Activated CD4-positive, alpha-beta T cell treated with anti-CD3 and anti-CD28 coated beads, Interleukin-2, amount 50 U/mL, for 4 hours (primary cell): ENCODE data around the gene ZNF324.
"Not testable (repeated sequence)": the region's sequence is repeated elsewhere in the genome, so short reads cannot be mapped to it uniquely, and the experiment has no call there.

Experiments
- DNase-seq, 2 experiments: peaks; one replicate each; pipeline ENCODE4 v3.0.0-alpha.2; 2020

ZNF324 gene

DNA sequence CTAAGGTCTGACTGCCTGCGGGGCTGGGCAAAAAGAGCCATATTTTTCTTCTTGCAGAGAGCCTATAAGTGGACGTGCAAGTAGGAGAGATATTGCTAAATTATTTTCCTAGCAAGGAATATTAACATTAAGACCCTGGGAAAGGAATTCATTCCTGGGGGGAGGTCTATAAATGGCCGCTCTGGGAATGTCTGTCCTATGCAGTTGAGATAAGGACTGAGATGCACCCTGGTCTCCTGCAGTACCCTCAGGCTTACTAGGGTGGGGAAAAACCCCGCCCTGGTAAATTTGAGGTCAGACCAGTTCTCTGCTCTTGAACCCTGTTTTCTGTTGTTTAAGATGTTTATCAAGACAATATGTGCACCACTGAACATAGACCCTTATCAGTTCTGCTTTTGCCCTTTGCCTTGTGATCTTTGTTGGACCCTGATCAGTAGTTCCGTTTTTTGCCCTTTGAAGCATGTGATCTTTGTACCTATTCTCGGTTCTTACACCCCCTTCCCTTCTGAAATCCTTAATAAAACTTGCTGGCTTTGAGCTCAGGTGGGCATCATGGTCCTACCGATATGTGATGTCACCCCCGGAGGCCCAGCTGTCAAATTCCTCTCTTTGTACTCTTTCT is 40.8 kb downstream of the ZNF324 start:
- not testable (repeated sequence) for DNase-seq

- DNase-seq, result no peak
Measured at GRCh38 chr19:58509731-58510083, 42.8 kb downstream of the ZNF324 start.

- no peak for DNase-seq
Measured at GRCh38 chr19:58510084-58510862, 43.4 kb downstream of the ZNF324 start.

DNA sequence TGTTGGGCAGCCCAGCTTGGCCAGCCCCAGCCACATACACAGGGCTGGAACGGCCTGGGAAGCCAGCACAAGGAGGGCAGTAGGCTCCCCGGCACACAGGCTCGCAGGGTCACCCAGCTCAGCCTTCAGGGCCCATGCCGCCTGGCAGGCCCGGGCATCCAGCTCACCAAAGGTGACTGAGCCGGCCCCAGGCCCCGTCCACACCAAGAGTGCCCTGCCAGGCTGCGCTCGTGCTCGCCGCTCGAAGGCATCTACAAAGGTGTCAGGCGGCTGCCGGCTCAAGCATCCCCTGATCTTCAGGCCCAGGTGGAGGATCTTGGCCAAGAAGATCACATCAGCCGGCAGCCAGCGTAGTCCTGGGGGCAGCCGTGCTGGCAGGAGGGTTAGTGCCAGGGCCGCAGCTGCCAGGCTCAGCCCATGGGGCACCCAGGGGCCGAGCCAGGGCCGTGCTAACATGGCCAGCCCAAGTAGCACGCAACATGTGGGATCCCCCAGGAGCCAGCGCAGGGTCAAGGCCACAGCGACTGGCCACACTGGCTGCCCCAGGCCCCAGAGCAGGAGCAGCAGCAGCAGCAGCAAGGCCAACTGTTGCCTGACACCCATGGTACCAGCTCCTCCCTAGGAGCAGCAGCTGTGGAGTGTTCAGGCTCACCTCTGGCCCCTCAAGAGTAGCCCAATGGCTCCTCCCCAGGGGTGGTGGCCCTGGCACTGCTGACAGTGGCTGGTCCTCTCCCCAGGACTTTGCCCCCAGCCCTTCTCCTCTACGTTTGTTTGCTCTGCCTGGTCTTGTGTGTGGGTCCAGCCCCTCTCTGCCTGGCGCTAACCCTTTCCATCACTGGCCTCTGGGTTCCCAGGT is 44.7 kb downstream of the ZNF324 start, which contains the start of gene SLC27A5:
SLC27A5 (minus strand) TSS at position 640 of the 856 bp plus-strand sequence; CDS start at position 603, 37 bp downstream.
- no peak for DNase-seq

GRCh38 chr19:58513213-58513693 is 46.4 kb downstream of the ZNF324 start:
- no peak for DNase-seq

GRCh38 chr19:58513694-58514563 is 47.0 kb downstream of the ZNF324 start:
- DNase-seq, result peak; percentile 88 to 92

GRCh38 chr19:58514564-58515022 is 47.7 kb downstream of the ZNF324 start:
- DNase-seq, result no peak

DNA sequence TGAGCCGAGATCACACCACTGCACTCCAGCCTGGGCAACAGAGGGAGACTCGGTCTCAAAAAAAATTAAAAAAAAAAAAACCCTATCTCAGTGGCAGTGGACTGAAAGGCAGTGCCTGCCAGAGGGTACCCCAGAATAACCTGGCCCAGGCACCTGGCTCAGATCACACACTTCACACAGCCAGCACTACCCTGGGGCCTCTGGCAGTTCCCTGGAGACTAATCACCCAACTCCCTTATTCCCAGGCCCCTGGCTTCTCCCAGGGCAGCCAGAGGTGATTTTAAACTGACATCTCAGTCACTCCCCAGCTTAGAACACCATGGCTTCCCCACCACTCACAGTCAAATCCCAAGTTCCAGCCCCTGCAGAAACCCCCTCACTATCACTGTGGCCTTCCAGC is 48.4 kb downstream of the ZNF324 start:
- DNase-seq, result no peak

DNA sequence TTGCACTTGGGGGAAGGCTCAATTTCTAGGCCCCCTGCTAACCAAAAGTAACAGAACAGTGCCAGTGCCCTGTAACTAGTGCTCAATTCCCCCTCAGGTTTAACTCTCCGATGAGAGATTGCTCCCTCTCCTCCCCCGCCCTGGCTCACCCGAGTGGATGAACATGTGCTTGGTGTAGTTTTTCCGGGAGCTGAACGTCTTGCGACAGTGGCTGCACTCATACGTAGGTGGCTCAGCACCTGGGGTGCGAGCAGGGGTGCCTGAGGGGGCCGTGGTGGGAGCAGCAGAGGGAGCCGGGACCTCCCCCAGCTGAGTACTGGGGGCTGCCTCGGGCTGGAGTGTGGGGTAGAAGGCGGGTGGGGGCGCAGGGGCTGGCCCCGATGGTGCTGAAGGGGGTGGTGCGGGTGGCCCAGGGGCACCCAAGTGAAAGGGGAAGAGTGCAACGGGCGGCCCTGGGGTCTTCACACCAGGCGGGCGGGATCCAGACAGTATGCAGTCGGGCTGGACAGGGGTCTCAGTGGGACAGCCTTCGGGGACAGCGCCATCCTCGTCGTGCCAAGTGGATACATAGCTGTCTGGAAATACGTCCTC is 49.5 kb downstream of the ZNF324 start:
- no peak for DNase-seq

GRCh38 chr19:58516964-58517833 is 50.3 kb downstream of the ZNF324 start:
- DNase-seq, result no peak

GRCh38 chr19:58518256-58519086 is 51.6 kb downstream of the ZNF324 start:
- DNase-seq, result no peak

DNA sequence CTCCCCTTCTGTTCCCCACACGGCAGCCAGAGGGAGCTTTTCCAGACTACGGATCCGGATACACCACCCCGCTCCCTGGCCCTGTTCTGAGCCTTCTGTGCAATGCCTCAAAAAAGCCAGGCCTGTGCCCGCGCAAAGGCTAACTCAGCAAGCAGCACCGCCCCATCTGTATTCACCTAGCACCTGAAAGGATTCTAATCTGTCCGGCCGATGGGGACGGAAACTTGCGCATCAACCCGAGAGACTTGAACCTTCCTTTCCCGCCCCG is 52.1 kb downstream of the ZNF324 start:
- DNase-seq, result peak; percentile 34 to 46

DNA sequence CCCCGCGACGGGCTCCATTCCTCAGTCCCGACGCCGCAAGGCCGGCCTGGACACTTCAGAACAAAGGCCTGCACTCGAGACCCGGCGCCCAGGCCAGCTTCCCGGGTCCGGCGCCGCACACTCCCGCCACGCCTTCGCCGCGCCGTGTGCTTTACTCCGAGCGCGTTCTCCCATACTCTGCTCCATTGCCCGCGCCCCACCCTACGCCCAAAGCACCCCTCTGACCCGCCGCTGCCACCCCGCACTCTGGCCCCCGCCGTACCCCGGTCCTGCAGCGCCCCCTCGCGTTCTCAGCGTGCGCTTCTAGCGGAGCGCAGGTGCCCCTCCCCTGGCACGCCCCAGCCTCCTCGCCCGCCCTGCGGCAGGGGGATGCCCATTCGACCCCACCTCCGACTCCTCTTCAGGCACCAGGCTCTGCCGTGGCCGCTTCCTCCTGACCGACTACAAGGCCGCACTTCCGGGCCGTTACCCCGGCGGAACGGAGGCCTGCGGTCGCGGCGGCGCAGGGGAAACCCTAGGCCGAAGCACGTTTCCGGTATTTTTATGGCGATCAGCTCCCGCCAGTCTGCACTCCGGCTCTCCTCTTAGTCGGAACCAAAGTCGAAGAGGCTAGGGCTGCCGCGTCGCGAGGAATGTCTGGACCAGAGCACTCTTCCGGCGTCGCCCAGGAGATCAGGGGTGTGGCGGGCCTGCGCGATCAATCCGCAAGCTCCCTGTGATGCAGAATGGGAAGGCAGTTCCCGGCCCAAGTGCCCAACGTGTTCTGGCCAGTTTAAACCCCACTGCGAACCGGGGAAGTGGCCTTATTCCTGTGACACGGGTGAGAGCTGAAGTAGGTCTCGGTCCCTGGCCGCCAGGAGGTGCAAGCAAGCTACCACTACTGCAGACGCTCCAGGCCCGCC is 52.7 kb downstream of the ZNF324 start, which contains the start of gene ZBTB45:
ZBTB45 (minus strand) TSS at position 456 of the 902 bp plus-strand sequence. CDS start 2,137 bp downstream, outside the sequence.
- DNase-seq, result peak; percentile 78 to 81

- no peak for DNase-seq
Measured at GRCh38 chr19:58520257-58520599, 53.3 kb downstream of the ZNF324 start.

- DNase-seq, result no peak
Measured at GRCh38 chr19:58521651-58522050, 54.8 kb downstream of the ZNF324 start.

GRCh38 chr19:58522709-58523108 is 55.8 kb downstream of the ZNF324 start:
- no peak for DNase-seq
